Stimulated activated naive CD8-positive, alpha-beta T cell treated with anti-CD3 and anti-CD28 coated beads, Interleukin-15, Interleukin-2, amounts not matched to agents 100 ng/mL and 50 ng/mL, for 24 hours (primary cell): Measurements from ENCODE around the gene TEP1.
A peak's percentile ranks its signal among the peaks of the same experiment; 100 is the strongest.

Source experiments
- H3K27ac Mint-ChIP-seq: one replicate; pipeline ENCODE4 v1.8.0; 2021; ENCODE audit warnings: mild to moderate bottlenecking, mixed read lengths
- H3K27me3 Mint-ChIP-seq: one replicate; pipeline ENCODE4 v1.8.0; 2021; ENCODE audit warnings: mixed read lengths
- H3K36me3 Mint-ChIP-seq: one replicate; pipeline ENCODE4 v1.8.0; 2021; ENCODE audit warnings: low read depth, mixed read lengths
- H3K4me1 Mint-ChIP-seq: one replicate; pipeline ENCODE4 v1.8.0; 2021; ENCODE audit warnings: low read depth, mixed read lengths
- H3K4me3 Mint-ChIP-seq: one replicate; pipeline ENCODE4 v1.8.0; 2021; ENCODE audit warnings: mild to moderate bottlenecking, mixed read lengths
- H3K9me3 Mint-ChIP-seq: one replicate; pipeline ENCODE4 v1.8.0; 2021; ENCODE audit warnings: mixed read lengths

The TEP1 gene

GRCh38 chr14:20440465-20440864, 27.2 kb upstream of the TEP1 start:
- Mint-ChIP-seq H3K27me3 (no peaks in the 10 kb centered on the region), H3K4me3 (peak overlapping the region; percentile 36), H3K4me1 (peaks cover 32% of the 10 kb centered on the region), H3K27ac (peak overlapping the region; percentile 81), H3K36me3 (peaks cover 8% of the 10 kb centered on the region), H3K9me3 (no peaks in the 10 kb centered on the region)

GRCh38 chr14:20438664-20439063, 25.4 kb upstream of the TEP1 start:
- Mint-ChIP-seq H3K27me3 (no peaks in the 10 kb centered on the region), H3K36me3 (peaks cover 8% of the 10 kb centered on the region), H3K4me3 (no peak overlapping the region), H3K4me1 (peaks cover 32% of the 10 kb centered on the region), H3K27ac (no peak overlapping the region), H3K9me3 (no peaks in the 10 kb centered on the region)

- Mint-ChIP-seq H3K4me3 (no peak overlapping the region), H3K9me3 (no peaks in the 10 kb centered on the region), H3K4me1 (peaks cover 25% of the 10 kb centered on the region), H3K27ac (no peak overlapping the region), H3K27me3 (no peaks in the 10 kb centered on the region), H3K36me3 (no peaks in the 10 kb centered on the region)
Observed at GRCh38 chr14:20436363-20436755, 23.1 kb upstream of the TEP1 start.

GRCh38 chr14:20435582-20436362, 22.5 kb upstream of the TEP1 start, which contains the start of gene KLHL33:
Gene KLHL33, minus strand, starts transcription at chr14:20436166. Its CDS starts 355 bp downstream, at chr14:20435811.
- Mint-ChIP-seq H3K27ac (no peak within 1 kb of the TSS), H3K4me3 (no peak within 1 kb of the TSS), H3K36me3 (no peaks in the 10 kb centered on the region), H3K9me3 (no peaks in the 10 kb centered on the region), H3K27me3 (no peaks in the 10 kb centered on the region), H3K4me1 (peaks cover 19% of the 10 kb centered on the region)

GRCh38 chr14:20434701-20435581, 21.6 kb upstream of the TEP1 start:
- Mint-ChIP-seq H3K4me3 (no peak overlapping the region), H3K27ac (no peak overlapping the region), H3K36me3 (no peaks in the 10 kb centered on the region), H3K27me3 (no peaks in the 10 kb centered on the region), H3K4me1 (peaks cover 13% of the 10 kb centered on the region), H3K9me3 (no peaks in the 10 kb centered on the region)

GRCh38 chr14:20429801-20430669, 16.7 kb upstream of the TEP1 start:
- Mint-ChIP-seq H3K9me3 (no peaks in the 10 kb centered on the region), H3K4me3 (no peak overlapping the region), H3K36me3 (no peaks in the 10 kb centered on the region), H3K27me3 (no peaks in the 10 kb centered on the region), H3K27ac (no peak overlapping the region), H3K4me1 (peaks cover 42% of the 10 kb centered on the region)

- no peaks in the 10 kb centered on the region for H3K27me3 Mint-ChIP-seq
- no peaks in the 10 kb centered on the region for H3K36me3 Mint-ChIP-seq
- peak overlapping the region; percentile 81 for H3K4me3 Mint-ChIP-seq
- peaks cover 46% of the 10 kb centered on the region for H3K4me1 Mint-ChIP-seq
- no peaks in the 10 kb centered on the region for H3K9me3 Mint-ChIP-seq
- peak overlapping the region; percentile 94 for H3K27ac Mint-ChIP-seq
Observed at GRCh38 chr14:20428802-20429201, 15.5 kb upstream of the TEP1 start.

- H3K4me1 Mint-ChIP-seq = peaks cover 46% of the 10 kb centered on the region
- H3K4me3 Mint-ChIP-seq = peak overlapping the region; percentile 81
- no peaks in the 10 kb centered on the region for H3K27me3 Mint-ChIP-seq
- H3K9me3 Mint-ChIP-seq = no peaks in the 10 kb centered on the region
- no peaks in the 10 kb centered on the region for H3K36me3 Mint-ChIP-seq
- H3K27ac Mint-ChIP-seq = peak overlapping the region; percentile 94
Observed at GRCh38 chr14:20428010-20428365, 14.7 kb upstream of the TEP1 start.

GRCh38 chr14:20427231-20428009, 14.1 kb upstream of the TEP1 start:
- Mint-ChIP-seq H3K27ac (peak overlapping the region; percentile 94), H3K4me3 (peak overlapping the region; percentile 81), H3K4me1 (peaks cover 46% of the 10 kb centered on the region), H3K27me3 (no peaks in the 10 kb centered on the region), H3K9me3 (no peaks in the 10 kb centered on the region), H3K36me3 (no peaks in the 10 kb centered on the region)

- no peak overlapping the region for H3K27ac Mint-ChIP-seq
Observed at GRCh38 chr14:20424851-20425250, 11.6 kb upstream of the TEP1 start.

GRCh38 chr14:20422886-20423285, 9.6 kb upstream of the TEP1 start:
- no peak overlapping the region for H3K4me3 Mint-ChIP-seq
- H3K36me3 Mint-ChIP-seq = no peaks in the 10 kb centered on the region
- no peaks in the 10 kb centered on the region for H3K9me3 Mint-ChIP-seq
- no peaks in the 10 kb centered on the region for H3K27me3 Mint-ChIP-seq
- H3K27ac Mint-ChIP-seq = no peak overlapping the region
- H3K4me1 Mint-ChIP-seq = peaks cover 24% of the 10 kb centered on the region

More at GRCh38 chr14:20424851-20425250, 11.6 kb upstream of the TEP1 start:
- H3K4me3 Mint-ChIP-seq = no peak overlapping the region
- H3K4me1 Mint-ChIP-seq = peaks cover 43% of the 10 kb centered on the region
- no peaks in the 10 kb centered on the region for H3K36me3 Mint-ChIP-seq
- no peaks in the 10 kb centered on the region for H3K9me3 Mint-ChIP-seq
- no peaks in the 10 kb centered on the region for H3K27me3 Mint-ChIP-seq

GRCh38 chr14:20421267-20421666, 8.0 kb upstream of the TEP1 start:
- no peaks in the 10 kb centered on the region for H3K27me3 Mint-ChIP-seq
- H3K4me1 Mint-ChIP-seq = peaks cover 16% of the 10 kb centered on the region
- no peak overlapping the region for H3K27ac Mint-ChIP-seq
- no peaks in the 10 kb centered on the region for H3K9me3 Mint-ChIP-seq
- H3K36me3 Mint-ChIP-seq = no peaks in the 10 kb centered on the region
- no peak overlapping the region for H3K4me3 Mint-ChIP-seq

- no peaks in the 10 kb centered on the region for H3K27me3 Mint-ChIP-seq
- no peak overlapping the region for H3K27ac Mint-ChIP-seq
- H3K4me3 Mint-ChIP-seq = no peak overlapping the region
- H3K4me1 Mint-ChIP-seq = peaks cover 14% of the 10 kb centered on the region
- H3K36me3 Mint-ChIP-seq = no peaks in the 10 kb centered on the region
- H3K9me3 Mint-ChIP-seq = no peaks in the 10 kb centered on the region
Observed at GRCh38 chr14:20419419-20419818, 6.1 kb upstream of the TEP1 start.

GRCh38 chr14:20418501-20418909, 5.2 kb upstream of the TEP1 start:
- no peaks in the 10 kb centered on the region for H3K36me3 Mint-ChIP-seq
- no peak overlapping the region for H3K27ac Mint-ChIP-seq
- H3K4me3 Mint-ChIP-seq = no peak overlapping the region
- H3K9me3 Mint-ChIP-seq = no peaks in the 10 kb centered on the region
- no peaks in the 10 kb centered on the region for H3K27me3 Mint-ChIP-seq
- H3K4me1 Mint-ChIP-seq = peaks cover 23% of the 10 kb centered on the region
